NCI-H1092 treated with DMSO at 0.1 percent for 48 hours (cell line): Measurements from ENCODE around the gene PTPRM.

ENCODE experiments used
- DNase-seq: peaks from one replicate; lab custom pipeline; 2025; lab: John Stamatoyannopoulos, UW

The PTPRM gene

GRCh38 chr18:7567474-7568425 is 634 bp downstream of the PTPRM start:
- DNase-seq, result peak; percentile 15

- DNase-seq, result no peak
Measured at GRCh38 chr18:7568426-7568825, 1.3 kb downstream of the PTPRM start.

- DNase-seq, result no peak
Measured at GRCh38 chr18:7571626-7572025, 4.5 kb downstream of the PTPRM start.

- DNase-seq, result no peak
Measured at GRCh38 chr18:7572822-7573221, 5.7 kb downstream of the PTPRM start.

GRCh38 chr18:7575465-7576028 is 8.4 kb downstream of the PTPRM start:
- DNase-seq, result no peak

GRCh38 chr18:7576077-7576476 is 9.0 kb downstream of the PTPRM start:
- no peak for DNase-seq

GRCh38 chr18:7576685-7577084 is 9.6 kb downstream of the PTPRM start:
- DNase-seq, result no peak

GRCh38 chr18:7577706-7578105 is 10.6 kb downstream of the PTPRM start:
- no peak for DNase-seq

GRCh38 chr18:7579176-7579917 is 12.2 kb downstream of the PTPRM start:
- no peak for DNase-seq

GRCh38 chr18:7579918-7580542 is 12.9 kb downstream of the PTPRM start:
- no peak for DNase-seq

- DNase-seq, result no peak
Measured at GRCh38 chr18:7584646-7585275, 17.6 kb downstream of the PTPRM start.

- DNase-seq, result no peak
Measured at GRCh38 chr18:7585276-7585670, 18.2 kb downstream of the PTPRM start.

GRCh38 chr18:7586379-7586778 is 19.3 kb downstream of the PTPRM start:
- no peak for DNase-seq

- DNase-seq, result no peak
Measured at GRCh38 chr18:7590826-7591560, 23.9 kb downstream of the PTPRM start.

GRCh38 chr18:7592305-7593071 is 25.4 kb downstream of the PTPRM start:
- no peak for DNase-seq

GRCh38 chr18:7593218-7593819 is 26.2 kb downstream of the PTPRM start:
- DNase-seq, result no peak

GRCh38 chr18:7596147-7596546 is 29.0 kb downstream of the PTPRM start:
- DNase-seq, result no peak

- no peak for DNase-seq
Measured at GRCh38 chr18:7597500-7597899, 30.4 kb downstream of the PTPRM start.

GRCh38 chr18:7598167-7599047 is 31.3 kb downstream of the PTPRM start:
- DNase-seq, result no peak
